ENCODE results near the gene TAF1D.

Gene TAF1D

GRCh38 chr11:93697611-93698010, 43.7 kb downstream of the TAF1D start:
- no peak for TF ChIP-seq CTCF (IDR thresholded peaks at IDR 0.05; ENCODE audit: low read depth, low read length)
- DNase-seq (ENCODE audit: extremely low read depth, low read depth) = no peak

GRCh38 chr11:93694557-93694956, 46.7 kb downstream of the TAF1D start:
- no peak for DNase-seq (ENCODE audit: extremely low read depth, low read depth)
- no peak for TF ChIP-seq CTCF (IDR thresholded peaks at IDR 0.05; ENCODE audit: low read depth, low read length)

- no peak for TF ChIP-seq CTCF (IDR thresholded peaks at IDR 0.05; ENCODE audit: low read depth, low read length)
- no peak for DNase-seq (ENCODE audit: extremely low read depth, low read depth)
Observed at GRCh38 chr11:93694109-93694508, 47.2 kb downstream of the TAF1D start.

GRCh38 chr11:93689240-93689639, 52.1 kb downstream of the TAF1D start:
- DNase-seq (ENCODE audit: extremely low read depth, low read depth) = no peak
- no peak for TF ChIP-seq CTCF (IDR thresholded peaks at IDR 0.05; ENCODE audit: low read depth, low read length)

- TF ChIP-seq CTCF (IDR thresholded peaks at IDR 0.05; ENCODE audit: low read depth, low read length) = no peak
- DNase-seq (ENCODE audit: extremely low read depth, low read depth) = no peak
Observed at GRCh38 chr11:93686812-93687211, 54.5 kb downstream of the TAF1D start.

- no peak for DNase-seq (ENCODE audit: extremely low read depth, low read depth)
- TF ChIP-seq CTCF (IDR thresholded peaks at IDR 0.05; ENCODE audit: low read depth, low read length) = no peak
Observed at GRCh38 chr11:93686226-93686625, 55.1 kb downstream of the TAF1D start.

All from AG09319 (cell line).